Stimulated activated CD4-positive, alpha-beta T cell treated with anti-CD3 and anti-CD28 coated beads, Interleukin-15, amount 100 ng/mL, for 24 hours (primary cell): ENCODE measurements around the gene CKAP2.
"Not testable (repeated sequence)": the region's sequence is repeated elsewhere in the genome, so short reads cannot be mapped to it uniquely, and the experiment has no call there.

ENCODE experiments used
- DNase-seq: peaks from one replicate; pipeline ENCODE4 v3.0.0-alpha.2; 2020

Gene CKAP2

GRCh38 chr13:52454820-52455676, at the start of gene CKAP2:
Gene CKAP2 (plus strand): TSS chr13:52455478. CDS start chr13:52455557, 79 bp downstream.
- DNase-seq = peak; percentile 97

GRCh38 chr13:52405767-52406494, 49.3 kb upstream of the CKAP2 start, which contains the start of gene THSD1:
Gene THSD1 (minus strand): TSS chr13:52406172. CDS start chr13:52402600, 3,572 bp downstream.
- DNase-seq = peak; percentile 37

- DNase-seq = no peak
Measured at GRCh38 chr13:52406629-52407028, 48.6 kb upstream of the CKAP2 start.

- DNase-seq = not testable (repeated sequence)
Measured at GRCh38 chr13:52407436-52407835, 47.8 kb upstream of the CKAP2 start.

- not testable (repeated sequence) for DNase-seq
Measured at GRCh38 chr13:52408071-52408658, 47.1 kb upstream of the CKAP2 start.

GRCh38 chr13:52411629-52412028, 43.6 kb upstream of the CKAP2 start:
- DNase-seq = no peak

GRCh38 chr13:52412128-52412527, 43.1 kb upstream of the CKAP2 start:
- DNase-seq = no peak

- DNase-seq = no peak
Measured at GRCh38 chr13:52414051-52414450, 41.2 kb upstream of the CKAP2 start.

GRCh38 chr13:52414963-52415362, 40.3 kb upstream of the CKAP2 start:
- no peak for DNase-seq

- DNase-seq = no peak
Measured at GRCh38 chr13:52419080-52419479, 36.2 kb upstream of the CKAP2 start.

GRCh38 chr13:52421216-52421615, 34.1 kb upstream of the CKAP2 start:
- DNase-seq = no peak

GRCh38 chr13:52428295-52428694, 27.0 kb upstream of the CKAP2 start:
- DNase-seq = no peak

GRCh38 chr13:52432456-52432855, 22.8 kb upstream of the CKAP2 start:
- DNase-seq = no peak

GRCh38 chr13:52446265-52446664, 9.0 kb upstream of the CKAP2 start:
- no peak for DNase-seq

GRCh38 chr13:52447354-52447753, 7.9 kb upstream of the CKAP2 start:
- DNase-seq = peak; percentile 15

- DNase-seq = no peak
Measured at GRCh38 chr13:52447815-52448552, 7.3 kb upstream of the CKAP2 start.

- DNase-seq = no peak
Measured at GRCh38 chr13:52449331-52450011, 5.8 kb upstream of the CKAP2 start.

GRCh38 chr13:52450012-52450792, 5.1 kb upstream of the CKAP2 start, which contains the start of gene VPS36:
Gene VPS36 (minus strand): TSS chr13:52450634. CDS start chr13:52450594, 40 bp downstream.
- peak; percentile 95 for DNase-seq

- no peak for DNase-seq
Measured at GRCh38 chr13:52450793-52451116, 4.5 kb upstream of the CKAP2 start.

- DNase-seq = no peak
Measured at GRCh38 chr13:52451135-52451804, 4.0 kb upstream of the CKAP2 start.

GRCh38 chr13:52452470-52452869, 2.8 kb upstream of the CKAP2 start:
- no peak for DNase-seq
